RWPE2 (cell line): ENCODE data around the gene CCNQ.

Experiments
- ATAC-seq: fragments of 200-7000 bp; cut with Tn5 transposase; 3 replicates; pipeline ENCODE4 v1.9.1; 2021; ENCODE audit warnings: low read depth
- DNase-seq: peaks from one replicate; pipeline ENCODE4 v3.0.0-alpha.2; 2020; ENCODE audit warnings: low spot score
- H3K27ac ChIP-seq: fragments of 450-650 bp; 2 replicates; pipeline ENCODE4 v1.5.1; 2017; ENCODE audit warnings: mild to moderate bottlenecking; ENCODE audit not compliant: poor library complexity, severe bottlenecking
- H3K27me3 ChIP-seq: fragments of 250-450 bp; sonication (Bioruptor Pico); 2 replicates; pipeline ENCODE4 v1.5.1; 2021; ENCODE audit warnings: mild to moderate bottlenecking, moderate library complexity; ENCODE audit not compliant: insufficient read depth, poor library complexity, severe bottlenecking
- H3K36me3 ChIP-seq: fragments of 250-450 bp; sonication (Bioruptor Pico); 2 replicates; pipeline ENCODE4 v1.5.1; 2020; ENCODE audit warnings: low read depth, mild to moderate bottlenecking, moderate library complexity
- H3K4me1 ChIP-seq: fragments of 250-450 bp; sonication (Bioruptor Pico); 2 replicates; pipeline ENCODE4 v1.5.1; 2021; ENCODE audit warnings: mild to moderate bottlenecking, moderate library complexity; ENCODE audit not compliant: insufficient read depth, poor library complexity, severe bottlenecking
- H3K4me3 ChIP-seq: fragments of 250-450 bp; sonication (Bioruptor Pico); 2 replicates; pipeline ENCODE4 v1.5.1; 2021; ENCODE audit warnings: mild to moderate bottlenecking, moderate library complexity; ENCODE audit not compliant: severe bottlenecking
- H3K9me3 ChIP-seq: fragments of 250-450 bp; sonication (Bioruptor Pico); 2 replicates; pipeline ENCODE4 v1.5.1; 2021; ENCODE audit warnings: mild to moderate bottlenecking, moderate library complexity; ENCODE audit not compliant: severe bottlenecking
- TF ChIP-seq, protein P1 (sequence below): fragments of 450-650 bp; IDR thresholded peaks from one replicate; pipeline ENCODE4 v1.5.1; 2017; ENCODE audit warnings: mild to moderate bottlenecking, moderate library complexity; ENCODE audit not compliant: poor library complexity, severe bottlenecking

The CCNQ gene

DNA sequence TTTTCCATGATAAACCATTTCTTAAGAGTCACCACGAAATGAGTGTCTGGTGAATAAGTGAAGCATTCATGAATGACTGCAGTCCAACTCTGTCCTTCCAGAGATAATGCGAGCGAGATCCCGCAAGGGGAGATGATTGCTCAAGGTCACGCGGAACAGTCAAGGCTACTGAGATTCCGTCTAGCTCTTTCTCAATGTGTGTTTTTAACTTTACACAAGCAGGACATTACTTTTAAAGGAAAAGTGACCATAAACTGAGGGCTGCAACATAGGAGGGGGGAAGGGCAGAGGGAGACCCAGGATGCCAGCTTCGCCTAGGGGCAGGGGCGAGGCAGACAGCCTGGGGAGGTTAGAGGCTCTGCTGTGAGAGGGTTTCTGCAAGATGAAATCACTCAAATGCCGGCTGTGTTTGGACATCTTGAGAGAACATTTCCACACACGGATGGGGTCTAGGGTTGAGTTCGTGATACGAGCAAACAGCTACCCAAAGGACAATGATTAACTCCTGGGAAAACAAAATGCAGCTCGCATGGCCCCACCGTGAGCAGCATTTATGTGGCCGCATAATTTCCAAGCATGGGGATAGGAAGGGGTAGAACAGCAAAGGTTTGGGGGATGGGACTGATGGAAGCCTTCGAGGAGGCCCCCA is 23.8 kb upstream of the CCNQ start:
- Histone ChIP-seq H3K4me1 (peaks cover 3% of the 10 kb centered on the region), H3K36me3 (no peaks in the 10 kb centered on the region), H3K9me3 (no peaks in the 10 kb centered on the region), H3K27ac (no peak overlapping the region), H3K27me3 (no peaks in the 10 kb centered on the region), H3K4me3 (no peak overlapping the region)
- TF ChIP-seq, protein P1, sequence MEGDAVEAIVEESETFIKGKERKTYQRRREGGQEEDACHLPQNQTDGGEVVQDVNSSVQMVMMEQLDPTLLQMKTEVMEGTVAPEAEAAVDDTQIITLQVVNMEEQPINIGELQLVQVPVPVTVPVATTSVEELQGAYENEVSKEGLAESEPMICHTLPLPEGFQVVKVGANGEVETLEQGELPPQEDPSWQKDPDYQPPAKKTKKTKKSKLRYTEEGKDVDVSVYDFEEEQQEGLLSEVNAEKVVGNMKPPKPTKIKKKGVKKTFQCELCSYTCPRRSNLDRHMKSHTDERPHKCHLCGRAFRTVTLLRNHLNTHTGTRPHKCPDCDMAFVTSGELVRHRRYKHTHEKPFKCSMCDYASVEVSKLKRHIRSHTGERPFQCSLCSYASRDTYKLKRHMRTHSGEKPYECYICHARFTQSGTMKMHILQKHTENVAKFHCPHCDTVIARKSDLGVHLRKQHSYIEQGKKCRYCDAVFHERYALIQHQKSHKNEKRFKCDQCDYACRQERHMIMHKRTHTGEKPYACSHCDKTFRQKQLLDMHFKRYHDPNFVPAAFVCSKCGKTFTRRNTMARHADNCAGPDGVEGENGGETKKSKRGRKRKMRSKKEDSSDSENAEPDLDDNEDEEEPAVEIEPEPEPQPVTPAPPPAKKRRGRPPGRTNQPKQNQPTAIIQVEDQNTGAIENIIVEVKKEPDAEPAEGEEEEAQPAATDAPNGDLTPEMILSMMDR = no peak
- DNase-seq = no peak
- no peak for ATAC-seq

DNA sequence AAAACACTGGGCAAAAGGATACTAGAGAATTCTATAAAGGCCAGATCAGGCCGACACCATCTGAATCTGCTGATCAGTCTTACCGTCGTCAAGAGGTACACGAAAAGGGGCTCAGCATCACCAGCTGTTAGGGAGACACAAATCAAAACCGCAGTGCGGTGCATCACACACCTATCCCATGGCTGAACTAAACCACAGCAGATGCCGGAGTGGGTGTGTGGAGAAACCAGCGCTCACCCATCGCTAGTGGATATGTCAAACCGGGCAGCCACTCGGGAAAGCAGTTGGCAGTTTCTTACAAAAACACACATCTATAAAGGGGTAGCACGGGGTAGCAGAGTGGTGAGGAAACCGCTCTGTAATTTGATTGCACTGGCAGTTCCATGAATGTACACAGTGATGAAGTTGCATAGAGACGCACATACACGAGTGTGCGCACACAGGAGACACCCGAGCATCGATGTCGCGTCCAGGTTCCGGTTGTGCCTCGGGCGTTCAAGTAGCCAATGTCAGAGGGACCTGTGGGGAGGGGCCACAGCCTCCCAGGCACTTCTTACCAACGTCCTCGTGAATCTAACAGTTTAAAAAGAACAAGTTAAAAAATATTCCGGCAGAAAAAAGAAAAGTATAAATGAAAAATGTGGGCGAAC is 23.1 kb upstream of the CCNQ start:
- H3K4me3 ChIP-seq = no peak overlapping the region
- ATAC-seq (no peak), DNase-seq (no peak)
- no peak overlapping the region for H3K27ac ChIP-seq
- TF ChIP-seq, protein P1 = no peak
- no peaks in the 10 kb centered on the region for H3K36me3 ChIP-seq
- no peaks in the 10 kb centered on the region for H3K9me3 ChIP-seq
- no peaks in the 10 kb centered on the region for H3K27me3 ChIP-seq
- H3K4me1 ChIP-seq = no peaks in the 10 kb centered on the region

DNA sequence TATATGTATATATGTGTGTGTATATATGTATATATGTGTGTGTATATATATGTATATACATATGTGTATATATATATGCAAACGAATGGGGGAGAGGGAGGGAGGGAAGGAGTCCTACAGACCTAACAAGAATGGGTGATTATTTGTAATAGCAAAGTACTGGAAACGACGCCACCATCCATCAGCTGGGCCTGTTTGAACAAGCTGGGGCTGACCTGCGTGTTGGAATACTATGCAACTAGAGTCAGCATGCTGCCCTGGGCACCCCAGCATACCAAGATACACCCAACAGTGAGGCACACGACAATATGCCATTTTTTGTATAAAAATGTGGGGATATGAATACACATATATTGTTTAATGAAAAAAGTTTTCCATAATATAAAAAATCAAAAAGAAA is 21.6 kb upstream of the CCNQ start:
- DNase-seq = no peak
- H3K4me1 ChIP-seq = no peaks in the 10 kb centered on the region
- TF ChIP-seq, protein P1 = no peak
- H3K36me3 ChIP-seq = no peaks in the 10 kb centered on the region
- H3K4me3 ChIP-seq = no peak overlapping the region
- 0 out of 3 replicates have a peak, but pooled peaks have one; percentile 50 for ATAC-seq
- H3K9me3 ChIP-seq = no peaks in the 10 kb centered on the region
- H3K27ac ChIP-seq = no peak overlapping the region
- H3K27me3 ChIP-seq = no peaks in the 10 kb centered on the region

- no peak for ATAC-seq
- Histone ChIP-seq H3K27ac (no peak overlapping the region), H3K4me1 (no peaks in the 10 kb centered on the region), H3K27me3 (no peaks in the 10 kb centered on the region), H3K9me3 (no peaks in the 10 kb centered on the region), H3K36me3 (no peaks in the 10 kb centered on the region), H3K4me3 (no peak overlapping the region)
- TF ChIP-seq, protein P1 = no peak
- DNase-seq = no peak
These were observed 15.9 kb upstream of the CCNQ start for GRCh38 chrX:153614818-153615217.

DNA sequence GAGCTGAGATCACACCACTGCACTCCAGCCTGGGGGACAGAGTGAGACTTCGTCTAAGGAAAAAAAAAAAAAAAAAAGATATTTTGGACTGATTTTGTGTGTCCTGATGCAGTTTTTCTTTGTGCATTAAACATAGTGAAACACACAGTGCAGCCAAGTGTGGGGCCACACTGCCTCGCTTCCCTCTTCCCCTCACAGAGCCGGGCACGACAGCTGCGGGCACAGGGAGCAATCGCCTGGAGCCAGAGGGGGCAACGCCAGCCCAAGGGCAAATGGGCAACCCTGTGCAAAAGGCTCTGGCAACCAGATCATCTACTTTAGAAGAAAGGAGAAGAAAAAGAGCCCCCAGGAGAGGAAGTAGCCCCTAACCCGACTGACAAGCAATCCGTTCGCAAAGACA is 13.5 kb upstream of the CCNQ start:
- H3K36me3 ChIP-seq = no peaks in the 10 kb centered on the region
- no peaks in the 10 kb centered on the region for H3K9me3 ChIP-seq
- H3K27ac ChIP-seq = no peak overlapping the region
- TF ChIP-seq, protein P1 = no peak
- H3K4me1 ChIP-seq = no peaks in the 10 kb centered on the region
- DNase-seq = no peak
- H3K27me3 ChIP-seq = no peaks in the 10 kb centered on the region
- ATAC-seq = no peak
- H3K4me3 ChIP-seq = no peak overlapping the region
